ENCODE data around the gene FASTK. TPM values are rescaled to one million over a fixed set of nuclear protein-coding genes. Genes with fewer than 3 reads are reported as not detected.

Gene FASTK
- polyA plus RNA-seq, 1 experiment = 89.9 TPM

DNA sequence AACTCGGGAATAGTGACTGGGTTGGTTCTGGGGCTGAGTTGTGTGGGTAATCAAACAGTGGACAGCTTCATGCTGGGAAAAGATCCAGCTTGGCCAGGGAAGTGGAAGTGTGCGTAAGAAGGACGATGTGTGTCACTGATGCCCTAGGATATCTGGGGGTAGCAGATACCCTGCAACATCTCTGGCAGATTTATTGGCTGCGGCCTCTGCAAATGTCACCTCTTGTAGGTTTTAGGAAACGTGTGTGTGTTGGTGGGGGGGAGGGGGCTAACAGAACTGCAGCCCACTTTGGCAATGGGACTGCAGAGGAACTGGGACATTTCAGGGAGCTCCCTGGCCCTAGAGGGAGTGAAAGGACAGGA lies 4.7 kb upstream of the FASTK start:
- ChIA-PET POLR2A (no interaction called here), CTCF (interaction anchor here (1.0 to 12.9 kb wide), 5 partner anchors 9 to 72 kb away, joined by 4 to 143 read pairs (median 4); no protein-coding TSS in a partner anchor)
- H3K36me3 ChIP-seq (ENCODE audit: control insufficient read depth, insufficient read depth, low read length) = no peaks in the 10 kb centered on the region

DNA sequence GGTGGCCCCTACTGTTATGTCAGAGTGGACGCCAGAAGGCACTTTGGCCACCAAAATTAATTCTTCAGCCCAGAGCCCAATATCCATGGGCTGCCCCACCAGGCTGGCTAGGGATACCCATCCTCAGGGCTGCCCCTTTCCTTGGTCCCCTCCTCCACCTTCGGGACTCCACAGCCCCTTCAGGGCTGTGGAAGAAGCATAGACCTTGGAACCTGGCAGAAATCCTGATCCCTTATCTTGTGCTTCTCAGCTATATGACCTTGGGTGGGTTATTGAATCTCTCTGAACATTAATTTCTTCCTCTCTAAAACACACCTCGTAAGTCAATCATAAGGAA lies 3.2 kb upstream of the FASTK start:
- DNase-seq (ENCODE audit: low read depth) = no peak
- H3K4me3 ChIP-seq (ENCODE audit: low read depth, low read length) = peak overlapping the region; percentile 81
- H3K36me3 ChIP-seq (ENCODE audit: control insufficient read depth, insufficient read depth, low read length) = peaks cover under 1% of the 10 kb centered on the region; the same call in 1 of the 2 replicates
- TF ChIP-seq, protein P1, sequence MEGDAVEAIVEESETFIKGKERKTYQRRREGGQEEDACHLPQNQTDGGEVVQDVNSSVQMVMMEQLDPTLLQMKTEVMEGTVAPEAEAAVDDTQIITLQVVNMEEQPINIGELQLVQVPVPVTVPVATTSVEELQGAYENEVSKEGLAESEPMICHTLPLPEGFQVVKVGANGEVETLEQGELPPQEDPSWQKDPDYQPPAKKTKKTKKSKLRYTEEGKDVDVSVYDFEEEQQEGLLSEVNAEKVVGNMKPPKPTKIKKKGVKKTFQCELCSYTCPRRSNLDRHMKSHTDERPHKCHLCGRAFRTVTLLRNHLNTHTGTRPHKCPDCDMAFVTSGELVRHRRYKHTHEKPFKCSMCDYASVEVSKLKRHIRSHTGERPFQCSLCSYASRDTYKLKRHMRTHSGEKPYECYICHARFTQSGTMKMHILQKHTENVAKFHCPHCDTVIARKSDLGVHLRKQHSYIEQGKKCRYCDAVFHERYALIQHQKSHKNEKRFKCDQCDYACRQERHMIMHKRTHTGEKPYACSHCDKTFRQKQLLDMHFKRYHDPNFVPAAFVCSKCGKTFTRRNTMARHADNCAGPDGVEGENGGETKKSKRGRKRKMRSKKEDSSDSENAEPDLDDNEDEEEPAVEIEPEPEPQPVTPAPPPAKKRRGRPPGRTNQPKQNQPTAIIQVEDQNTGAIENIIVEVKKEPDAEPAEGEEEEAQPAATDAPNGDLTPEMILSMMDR (IDR thresholded peaks at IDR 0.05; ENCODE audit: insufficient read depth, low read depth, low read length) = no peak
- ChIA-PET CTCF (interaction anchor here (0.8 to 3.1 kb wide), 4 partner anchors 41 to 71 kb away, joined by 3 to 13 read pairs (median 8); partner anchors contain the start of gene ABCB8), POLR2A (no interaction called here)
- no peaks in the 10 kb centered on the region for H3K27me3 ChIP-seq (ENCODE audit: control insufficient read depth, insufficient read depth, low read length)

More for the DNA sequence above, 4.7 kb upstream of the FASTK start:
- TF ChIP-seq, protein P1 (IDR thresholded peaks at IDR 0.05; ENCODE audit: insufficient read depth, low read depth, low read length) = no peak
- H3K27me3 ChIP-seq (ENCODE audit: control insufficient read depth, insufficient read depth, low read length) = no peaks in the 10 kb centered on the region
- no peak for DNase-seq (ENCODE audit: low read depth)
- H3K4me3 ChIP-seq (ENCODE audit: low read depth, low read length) = no peak overlapping the region

DNA sequence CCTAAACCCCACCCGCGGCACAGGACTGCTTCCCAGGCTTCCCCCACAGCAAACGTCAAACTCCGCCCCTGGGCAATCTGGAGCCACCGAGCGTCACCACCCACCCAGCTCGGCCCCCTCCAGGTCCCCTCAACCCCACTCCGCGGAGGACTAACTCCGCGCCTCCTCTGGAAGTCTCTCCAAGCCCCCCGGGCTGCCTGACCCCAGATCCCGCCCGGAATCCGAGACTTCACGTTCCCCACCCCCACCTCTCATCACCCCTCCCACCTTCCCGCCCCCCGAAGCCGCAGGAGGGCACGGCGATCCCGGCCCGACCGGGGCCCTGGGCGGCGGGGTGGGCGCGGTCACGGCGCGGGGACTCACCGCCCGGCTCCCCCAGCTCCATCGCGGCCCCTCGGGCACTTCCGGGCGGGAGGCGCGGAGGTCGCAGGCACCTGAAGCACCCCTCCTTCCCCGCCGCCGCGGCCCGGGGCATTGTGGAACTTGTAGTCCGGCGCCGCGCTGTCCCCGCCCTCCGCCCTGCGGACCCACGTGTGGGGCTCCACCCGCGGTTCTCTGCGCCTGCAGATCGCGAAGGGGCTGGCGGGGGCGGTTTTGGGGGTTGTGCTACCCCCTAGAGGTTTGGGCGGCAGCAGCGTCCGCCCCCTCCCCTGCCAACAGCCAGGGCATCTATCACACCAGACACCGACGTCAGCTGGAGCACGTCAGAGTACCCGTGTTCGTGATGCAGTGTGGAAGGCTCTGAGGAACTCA lies 2.6 kb upstream of the FASTK start, which contains the start of gene TMUB1:
Gene TMUB1, minus strand, starts transcription at position 423 of the 753 bp plus-strand sequence. CDS start 930 bp downstream, outside the sequence.
- Histone ChIP-seq H3K27me3 (ENCODE audit: control insufficient read depth, insufficient read depth, low read length) (no peaks in the 10 kb centered on the region), H3K4me3 (ENCODE audit: low read depth, low read length) (peak within 1 kb of the TSS; percentile 81), H3K36me3 (ENCODE audit: control insufficient read depth, insufficient read depth, low read length) (peaks cover 3% of the 10 kb centered on the region; the same call in 1 of the 2 replicates)
- CTCF ChIA-PET = interaction anchor here (0.6 to 3.1 kb wide), 8 partner anchors 23 to 175 kb away, joined by 3 to 13 read pairs (median 4); partner anchors contain the start of gene ABCB8
- DNase-seq (ENCODE audit: low read depth) = no peak
- TF ChIP-seq, protein P1 (IDR thresholded peaks at IDR 0.05; ENCODE audit: insufficient read depth, low read depth, low read length) = no peak
- POLR2A ChIA-PET = no interaction called here

DNA sequence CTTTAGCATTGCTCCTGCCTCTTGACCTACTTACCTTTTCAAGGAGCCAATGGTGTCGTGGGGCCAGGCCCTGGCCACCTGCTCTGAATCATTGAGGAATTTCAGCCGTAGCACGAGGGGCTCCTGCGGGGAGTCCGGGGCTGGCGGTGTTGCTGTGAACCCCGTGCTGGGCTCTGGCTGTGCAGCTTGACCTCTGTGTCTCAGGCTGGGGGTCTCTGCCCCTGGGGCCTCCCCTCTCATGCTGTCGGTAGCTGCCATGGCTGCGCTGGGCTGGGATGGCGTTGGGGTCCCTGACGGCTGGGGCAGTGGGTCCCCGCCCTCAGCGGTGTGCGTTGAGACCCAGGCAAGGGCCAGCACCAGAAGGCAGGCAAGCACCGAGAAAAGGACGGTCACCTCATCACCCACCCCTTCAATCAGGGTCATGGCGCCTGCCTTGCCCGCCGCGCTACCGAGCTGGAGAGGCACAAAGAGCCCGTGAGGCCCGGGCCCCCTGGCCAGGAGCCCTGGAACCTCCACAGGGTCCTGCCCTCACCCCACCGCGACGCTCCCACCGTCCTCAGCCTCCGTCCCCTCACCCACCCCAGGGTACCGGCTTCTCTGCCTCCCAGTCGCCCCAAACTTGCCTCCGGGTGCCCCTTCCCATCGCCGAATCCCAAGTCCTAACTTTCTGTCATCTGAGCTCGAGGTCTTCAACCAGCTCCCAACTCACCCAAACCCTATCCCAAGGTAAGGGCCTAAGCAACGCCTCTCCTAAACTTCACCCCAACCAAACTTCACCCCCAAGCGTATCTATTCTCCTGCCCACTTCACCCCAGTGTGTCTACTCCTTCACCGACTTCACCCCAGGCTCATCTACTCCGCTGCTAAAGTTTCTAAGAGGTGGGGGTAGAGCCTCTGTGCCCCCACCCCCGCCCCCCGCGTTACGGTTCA lies 1.8 kb upstream of the FASTK start:
- CTCF ChIA-PET = interaction anchor here (0.6 to 3.1 kb wide), 9 partner anchors 21 to 175 kb away, joined by 3 to 13 read pairs (median 5); partner anchors contain the start of gene ABCB8
- no peak for DNase-seq (ENCODE audit: low read depth)
- H3K4me3 ChIP-seq (ENCODE audit: low read depth, low read length) = peak overlapping the region; percentile 81
- H3K27me3 ChIP-seq (ENCODE audit: control insufficient read depth, insufficient read depth, low read length) = no peaks in the 10 kb centered on the region
- POLR2A ChIA-PET = no interaction called here
- TF ChIP-seq, protein P1 (IDR thresholded peaks at IDR 0.05; ENCODE audit: insufficient read depth, low read depth, low read length) = no peak
- H3K36me3 ChIP-seq (ENCODE audit: control insufficient read depth, insufficient read depth, low read length) = peaks cover 3% of the 10 kb centered on the region
